ENCODE measurements around the gene C1orf105. TPM values are rescaled to one million over a fixed set of nuclear protein-coding genes. Genes with fewer than 3 reads are reported as not detected.
"Not testable (repeated sequence)": the region's sequence is repeated elsewhere in the genome, so short reads cannot be mapped to it uniquely, and the experiment has no call there.

The C1orf105 gene
- total RNA-seq, 1 donor from 2014 or later: not detected

DNA sequence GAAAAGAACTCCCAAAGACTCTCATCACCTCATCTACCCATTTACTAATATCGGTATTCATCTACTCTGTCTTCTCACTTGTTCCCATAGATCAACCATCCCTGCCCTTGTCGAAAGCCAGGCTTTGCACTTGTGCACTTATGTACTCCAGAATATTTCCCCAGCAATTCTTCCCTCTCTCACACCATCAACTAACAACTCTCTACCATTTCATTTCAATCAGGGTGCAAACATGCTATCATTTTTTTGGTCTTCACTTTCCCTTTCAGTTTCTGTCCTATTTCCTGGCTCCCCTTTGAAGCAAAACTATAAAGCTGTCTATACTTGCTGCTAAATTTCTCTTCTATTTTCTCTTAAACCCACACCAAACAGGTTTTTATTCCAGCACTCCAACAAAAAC is 6.7 kb downstream of the C1orf105 start:
- DNase-seq (ENCODE audit: low spot score): no peak

DNA sequence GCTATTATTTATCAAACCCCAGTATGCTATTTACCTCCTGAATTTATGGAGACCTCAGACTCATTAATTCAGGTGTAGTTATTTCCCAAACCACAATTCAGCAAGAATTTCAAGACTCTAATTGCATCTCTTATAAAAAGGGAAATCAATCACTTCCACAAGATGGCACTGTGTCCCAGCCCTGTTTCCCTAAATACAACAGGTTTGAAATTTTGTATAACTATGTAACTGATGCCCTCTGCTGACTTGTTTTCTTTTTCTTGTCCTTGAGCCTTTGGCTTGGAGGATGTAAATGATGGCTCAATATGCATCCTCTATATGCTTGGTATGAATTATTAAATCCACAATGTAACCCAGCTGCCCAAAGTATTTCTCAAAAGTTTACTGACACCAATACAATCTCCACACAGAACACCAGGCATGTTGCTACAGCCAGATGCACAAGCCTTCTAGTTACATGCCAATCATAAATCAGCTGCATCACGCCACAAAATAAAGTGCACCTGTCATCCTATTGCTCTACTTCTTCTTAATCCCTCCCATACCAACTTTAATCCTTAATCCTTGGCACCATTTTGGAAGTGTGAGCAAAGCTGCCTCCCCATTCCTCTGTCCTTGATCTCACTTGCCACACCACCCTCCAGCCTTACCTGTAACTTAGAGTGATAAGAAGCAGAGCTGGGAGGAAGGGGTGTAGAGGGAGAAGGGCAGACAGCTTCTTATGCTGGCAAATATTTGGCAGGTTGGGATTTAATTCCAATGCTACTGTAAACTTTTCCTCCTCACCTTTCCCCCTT is 9.0 kb downstream of the C1orf105 start:
- DNase-seq (ENCODE audit: low spot score): no peak

DNA sequence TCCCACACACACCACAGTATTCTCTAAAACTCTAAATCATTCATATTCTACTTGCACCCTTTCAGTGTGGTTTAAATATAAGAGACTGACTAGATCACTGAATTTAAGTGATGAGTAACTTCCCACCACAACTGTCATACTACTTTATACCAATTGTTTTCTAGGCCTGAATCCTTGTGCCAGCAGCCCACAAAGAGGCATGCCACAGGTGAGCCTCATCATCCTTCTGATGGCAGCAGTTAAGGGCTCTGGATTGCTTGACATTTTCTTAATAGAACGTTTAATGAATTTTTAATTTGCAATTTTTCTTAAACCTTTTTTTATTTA is 9.6 kb downstream of the C1orf105 start:
- no peak for DNase-seq (ENCODE audit: low spot score)

DNA sequence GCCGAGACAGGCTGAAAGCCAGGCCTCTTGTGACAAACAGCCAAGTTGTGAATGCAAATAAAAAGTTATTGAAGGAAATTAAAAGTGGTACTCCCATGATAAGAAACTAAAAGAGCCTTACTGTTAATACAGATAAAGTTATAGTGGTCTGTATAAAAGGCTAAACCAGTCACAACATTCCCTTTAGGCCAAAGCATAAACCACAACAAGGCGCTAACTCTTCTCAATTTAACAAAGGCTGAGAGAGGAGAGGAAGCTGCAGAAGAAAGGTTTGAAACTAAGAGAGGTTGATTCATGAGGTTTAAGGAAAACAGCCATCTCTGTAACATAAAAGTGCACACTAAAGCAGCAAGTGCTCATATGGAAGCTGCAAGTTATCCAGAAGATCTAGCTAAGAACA is 10.7 kb downstream of the C1orf105 start:
- DNase-seq (ENCODE audit: low spot score): no peak

DNA sequence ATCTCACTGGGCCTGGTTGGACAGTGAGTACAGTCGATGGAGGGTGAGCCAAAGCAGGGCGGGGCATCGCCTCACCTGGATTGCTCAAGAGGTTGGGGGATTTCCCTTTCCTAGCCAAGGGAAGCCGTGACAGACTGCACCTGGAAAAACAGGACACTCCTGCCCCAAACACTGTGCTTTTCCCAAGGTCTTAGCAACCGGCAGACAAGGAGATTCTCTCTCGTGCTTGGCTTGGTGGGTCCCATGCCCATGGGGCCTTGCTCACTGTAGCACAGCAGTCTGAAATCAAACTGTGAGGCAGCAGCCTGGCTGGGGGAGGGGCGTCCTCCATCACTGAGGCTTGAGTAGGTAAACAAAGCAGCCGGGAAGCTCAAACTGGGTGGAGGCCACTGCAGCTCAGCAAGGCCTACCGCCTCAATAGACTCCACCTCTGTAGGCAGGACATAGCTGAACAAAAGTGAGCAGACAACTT is 11.3 kb downstream of the C1orf105 start:
- DNase-seq (ENCODE audit: low spot score): peak; percentile 58

DNA sequence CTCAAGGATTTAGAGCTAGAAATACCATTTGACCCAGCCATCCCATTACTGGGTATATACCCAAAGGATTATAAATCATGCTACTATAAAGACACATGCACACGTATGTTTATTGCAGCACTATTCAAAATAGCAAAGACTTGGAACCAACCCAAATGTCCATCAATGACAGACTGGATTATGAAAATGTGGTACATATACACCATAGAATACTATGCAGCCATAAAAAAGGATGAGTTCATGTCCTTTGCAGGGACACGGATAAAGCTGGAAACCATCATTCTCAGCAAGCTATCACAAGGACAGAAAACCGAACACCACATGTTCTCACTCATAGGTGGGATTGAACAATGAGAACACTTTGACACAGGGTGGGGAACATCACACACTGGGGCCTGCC is 16.7 kb downstream of the C1orf105 start:
- not testable (repeated sequence) for DNase-seq (ENCODE audit: low spot score)

DNA sequence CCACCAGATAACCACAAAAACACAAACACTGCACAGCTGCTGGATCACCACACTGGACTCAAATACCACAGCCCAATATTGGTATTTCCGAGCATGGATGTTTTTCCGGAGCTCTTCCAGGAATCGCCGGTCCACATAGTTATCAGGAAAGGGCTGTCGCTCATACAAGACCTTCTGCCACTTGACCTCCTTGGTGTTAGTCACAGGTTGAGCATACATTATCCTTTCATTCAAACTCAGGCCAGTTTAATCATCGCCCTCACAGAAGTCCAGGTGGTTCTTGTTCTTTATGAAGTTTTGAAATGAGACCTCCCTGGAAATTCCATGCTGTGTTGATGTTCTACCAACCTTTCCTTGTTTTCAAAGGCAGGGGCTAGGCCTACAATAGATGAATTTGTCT is 21.9 kb downstream of the C1orf105 start:
- DNase-seq (ENCODE audit: low spot score): no peak

DNA sequence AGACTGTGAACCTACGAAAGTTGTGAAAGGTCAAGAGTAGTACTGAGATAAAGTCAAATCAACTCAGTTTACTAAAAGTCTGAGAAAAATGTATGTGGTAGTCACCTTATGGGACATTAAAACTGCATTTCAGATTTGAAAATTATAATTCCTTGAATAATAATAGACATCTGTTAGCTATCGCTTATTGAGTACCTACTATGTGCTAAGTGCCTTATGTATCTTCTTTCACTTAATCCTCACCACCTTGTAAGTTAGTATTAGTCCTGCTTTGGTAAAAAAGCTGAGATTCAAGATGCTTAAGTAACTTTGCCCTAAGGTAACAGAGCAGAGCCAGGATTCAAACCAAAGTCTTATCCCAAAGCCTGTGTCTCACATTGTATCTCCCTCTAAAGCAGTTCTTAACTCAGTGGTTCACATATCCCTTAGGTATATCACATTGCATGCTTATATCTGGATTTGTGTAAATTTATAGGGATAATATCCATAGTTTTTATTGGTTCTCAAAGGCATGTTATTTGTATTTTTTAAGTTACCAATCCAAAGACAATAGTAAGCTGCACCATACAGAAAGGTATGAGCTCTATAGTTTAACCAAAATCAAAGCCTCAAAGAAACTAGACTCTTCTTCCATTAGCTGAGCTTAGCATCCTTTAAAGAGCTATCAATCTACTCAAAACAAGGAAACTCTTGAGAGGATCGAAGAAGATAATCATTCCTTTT is 22.5 kb downstream of the C1orf105 start:
- DNase-seq (ENCODE audit: low spot score): no peak

DNA sequence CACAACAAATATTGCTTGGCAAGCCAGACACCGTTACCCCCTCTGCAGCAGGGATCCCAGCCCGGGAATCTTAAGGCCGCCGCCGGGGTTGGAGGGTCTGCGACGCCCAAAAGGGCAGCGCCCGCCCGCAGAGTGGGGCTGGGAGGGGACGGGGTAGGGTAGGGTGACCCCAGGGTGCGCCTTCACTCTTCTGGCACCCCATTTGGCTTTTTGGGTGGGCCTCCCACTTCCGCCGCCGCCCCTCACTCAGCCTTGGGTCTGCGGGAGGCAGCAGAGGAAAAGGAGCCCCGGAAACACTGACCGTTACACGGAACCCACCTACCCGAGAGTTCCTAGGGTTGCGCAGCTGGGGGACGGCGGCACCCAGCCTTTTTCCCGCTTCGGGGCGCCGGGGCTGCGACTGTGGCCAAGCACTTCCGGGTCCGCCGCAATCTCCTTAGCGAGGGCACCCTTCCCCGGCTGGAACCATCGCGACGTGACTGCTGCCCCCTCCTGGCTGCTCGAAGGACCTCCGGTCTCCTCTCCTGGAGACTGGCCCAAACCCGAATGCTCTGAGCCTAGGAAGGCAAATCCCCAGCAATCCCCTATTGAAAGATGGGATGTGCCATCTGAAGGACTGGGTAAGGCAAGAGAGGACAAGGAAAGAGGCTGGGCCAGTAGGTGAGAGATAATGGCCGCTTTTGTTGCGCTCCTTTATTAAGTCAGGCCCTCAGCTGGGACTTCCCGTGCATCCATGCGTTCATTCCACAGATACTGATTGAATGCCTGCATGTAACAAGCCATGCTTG is 23.4 kb downstream of the C1orf105 start, which contains the start of gene PIGC:
TSS of gene PIGC (minus strand) at position 404 of the 788 bp plus-strand sequence. CDS start 1,447 bp downstream, outside the sequence.
- peak; percentile 94 for DNase-seq (ENCODE audit: low spot score)

DNA sequence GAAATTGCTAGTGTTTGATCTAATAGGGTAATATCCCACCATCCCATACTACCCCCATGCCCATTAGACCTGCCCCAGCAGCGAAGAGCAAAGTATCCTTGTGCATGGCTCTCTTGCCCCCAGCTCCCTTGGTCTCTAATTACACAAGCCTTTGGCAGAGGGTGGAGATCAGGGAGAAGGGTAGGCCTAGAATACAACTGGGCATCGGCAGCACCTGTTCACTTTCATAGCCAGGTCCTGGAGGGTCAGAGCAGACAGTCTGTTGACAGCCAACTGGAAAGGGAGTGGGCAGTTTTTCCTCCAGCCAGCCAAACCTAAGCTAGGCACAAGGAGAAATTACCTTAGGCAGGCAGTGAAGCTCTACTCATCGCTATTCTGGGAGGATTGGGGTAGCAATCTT is 26.1 kb downstream of the C1orf105 start:
- DNase-seq (ENCODE audit: low spot score): no peak

DNA sequence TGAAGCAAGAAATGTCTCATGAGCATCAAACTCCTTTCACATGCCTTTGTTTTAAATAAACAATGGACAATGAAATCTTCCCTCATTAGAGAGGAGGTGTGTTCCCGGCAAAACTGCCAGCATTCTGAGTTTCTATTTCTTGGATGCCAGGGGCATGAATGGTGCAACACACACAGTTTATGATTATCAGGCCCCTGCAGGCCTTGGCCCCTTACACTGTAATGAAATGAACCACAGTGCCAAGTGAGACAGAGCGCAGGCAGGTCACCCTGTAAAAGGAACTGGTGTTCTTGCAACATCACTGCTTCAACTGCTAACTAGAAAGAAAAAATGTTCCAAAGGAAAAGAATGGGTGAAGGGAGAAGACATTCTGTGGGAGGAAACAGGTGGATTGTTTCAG is 27.2 kb downstream of the C1orf105 start:
- no peak for DNase-seq (ENCODE audit: low spot score)

DNA sequence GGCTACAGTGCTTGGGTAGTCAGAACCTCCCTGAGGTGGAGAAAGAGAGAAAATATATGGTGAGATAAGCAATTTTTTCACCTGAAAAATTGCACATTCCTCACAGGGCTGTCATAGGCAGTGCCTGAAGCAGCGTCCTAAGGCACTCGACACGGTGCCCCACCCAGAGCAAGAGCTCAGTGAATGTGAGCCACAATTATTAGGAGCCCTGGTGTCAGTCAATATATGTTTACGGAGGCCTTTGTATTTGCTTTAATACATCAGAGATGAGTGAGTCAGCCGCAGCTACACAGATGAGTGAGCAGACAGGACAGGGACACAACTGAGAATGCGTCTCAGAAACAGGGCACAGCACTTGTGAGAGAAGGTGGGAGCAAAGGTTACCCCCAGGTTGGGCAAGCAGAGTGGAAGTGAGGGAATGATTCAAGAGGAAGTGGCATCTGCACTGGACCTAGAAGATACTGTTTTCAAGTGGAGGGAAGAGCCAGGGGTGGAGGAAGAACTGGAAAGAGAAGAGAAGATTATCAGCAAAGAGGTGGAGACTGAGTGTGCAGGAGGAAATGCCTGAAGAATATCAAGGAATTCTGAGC is 28.6 kb downstream of the C1orf105 start:
- no peak for DNase-seq (ENCODE audit: low spot score)

DNA sequence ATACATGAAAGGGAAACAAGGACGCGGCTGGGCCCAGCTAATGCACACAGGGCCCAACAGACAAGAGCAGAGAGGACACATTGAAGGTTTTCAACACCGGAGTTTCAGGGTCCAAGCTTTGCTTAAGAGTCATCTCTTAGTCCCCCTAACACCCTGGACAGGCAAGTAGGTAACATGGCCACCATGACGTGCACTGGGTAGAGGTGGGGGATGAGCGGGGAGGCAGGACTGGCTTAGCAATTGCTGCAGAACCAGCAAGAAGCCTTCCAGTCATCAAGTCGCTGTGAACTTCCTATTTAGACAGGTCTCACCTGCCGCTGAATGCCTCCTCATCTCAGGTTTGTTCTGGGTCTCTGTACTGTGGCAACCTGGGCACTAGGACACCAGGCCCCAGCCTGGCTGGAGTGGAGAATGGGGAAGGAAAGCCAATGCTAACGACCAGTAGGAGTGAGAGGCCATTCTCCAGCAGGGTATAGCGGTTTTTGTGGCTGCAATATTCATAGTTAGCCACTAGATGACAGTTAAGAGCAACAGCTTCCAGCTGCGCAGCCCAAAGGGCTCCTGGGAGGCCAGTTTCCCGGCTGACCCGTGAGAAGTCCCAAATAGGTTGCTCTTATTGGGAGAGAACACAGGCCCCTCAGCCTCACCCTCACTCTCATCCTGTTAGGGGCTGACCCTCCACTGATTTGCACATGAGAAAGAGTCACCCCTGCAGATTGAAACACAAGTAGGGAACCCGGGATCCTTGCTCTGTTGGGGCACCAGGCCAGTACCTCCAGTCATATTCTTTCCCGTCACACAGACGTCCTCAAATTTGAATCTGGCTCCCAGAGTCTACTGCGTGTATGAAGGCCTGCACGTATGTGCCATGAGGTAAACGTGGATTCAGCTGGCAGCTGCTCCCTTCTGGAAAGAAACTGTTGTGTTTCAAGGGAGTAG is 29.4 kb downstream of the C1orf105 start:
- DNase-seq (ENCODE audit: low spot score): peak; percentile 61

DNA sequence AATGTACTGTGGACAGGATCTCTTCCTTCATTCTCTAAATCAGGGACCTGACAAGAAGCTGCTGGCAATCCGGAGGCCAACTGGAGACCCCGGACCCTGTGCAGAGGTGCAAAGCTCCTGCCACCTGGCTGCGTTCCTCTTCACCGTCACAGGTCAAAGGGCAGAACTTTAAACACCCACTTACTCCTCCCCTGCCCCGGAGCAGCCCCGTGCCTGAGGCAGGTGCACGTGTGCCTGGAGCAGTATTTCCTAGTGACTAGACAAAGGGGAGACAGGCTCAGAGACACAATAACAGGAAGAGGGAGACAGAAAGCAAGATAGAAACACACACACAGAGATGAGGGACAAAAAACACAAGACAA is 30.0 kb downstream of the C1orf105 start:
- no peak for DNase-seq (ENCODE audit: low spot score)

DNA sequence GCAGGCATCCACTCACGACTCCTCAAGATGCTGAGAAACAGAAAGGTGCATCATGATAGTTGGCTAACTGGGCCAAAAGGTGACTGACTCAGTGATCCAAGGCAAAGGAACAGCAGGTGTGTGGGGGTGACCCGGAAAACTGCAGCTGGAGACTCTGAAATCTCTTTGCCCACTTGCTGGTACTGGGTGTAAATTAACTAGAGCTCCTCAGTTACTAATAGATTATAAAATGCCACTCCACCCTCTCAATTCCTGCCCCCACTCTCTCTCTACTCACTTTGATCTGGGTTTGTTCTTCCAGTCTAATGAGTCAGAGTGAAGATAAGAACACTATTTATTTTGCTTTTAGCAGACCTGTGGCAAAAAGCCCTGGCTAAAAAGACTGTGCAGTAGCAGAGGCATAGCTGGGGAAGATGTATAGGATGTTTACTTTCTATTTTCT is 30.5 kb downstream of the C1orf105 start:
- DNase-seq (ENCODE audit: low spot score): no peak

DNA sequence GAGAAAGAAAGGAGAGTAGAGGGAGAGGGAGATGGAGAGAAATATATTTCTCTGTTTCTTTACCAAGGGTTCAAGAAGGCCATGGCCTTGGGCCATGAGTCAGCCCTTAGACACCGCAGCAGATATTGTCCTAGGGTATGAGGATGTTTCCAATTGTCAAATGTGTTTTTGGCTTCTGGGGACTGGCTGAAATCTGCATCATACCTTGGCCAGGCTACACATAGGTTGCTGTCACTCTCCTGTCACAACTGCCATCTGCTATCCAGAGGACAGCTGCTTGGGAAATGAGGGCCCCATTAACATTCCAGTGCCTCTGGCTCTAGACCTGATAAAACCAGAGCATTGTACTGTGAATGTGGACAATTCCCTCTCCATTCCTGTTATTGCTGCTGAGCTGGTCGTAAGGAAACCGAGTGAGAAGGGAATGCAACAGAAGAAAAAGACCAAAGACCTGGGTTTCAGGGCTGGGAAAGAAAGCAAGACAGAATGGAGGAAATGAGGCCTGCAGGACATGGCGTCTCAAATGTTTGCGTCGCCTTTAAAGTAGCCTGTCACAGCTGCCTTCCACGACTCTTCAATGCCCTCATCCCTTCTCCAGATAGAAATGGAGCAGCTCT is 32.2 kb downstream of the C1orf105 start:
- DNase-seq (ENCODE audit: low spot score): no peak

DNA sequence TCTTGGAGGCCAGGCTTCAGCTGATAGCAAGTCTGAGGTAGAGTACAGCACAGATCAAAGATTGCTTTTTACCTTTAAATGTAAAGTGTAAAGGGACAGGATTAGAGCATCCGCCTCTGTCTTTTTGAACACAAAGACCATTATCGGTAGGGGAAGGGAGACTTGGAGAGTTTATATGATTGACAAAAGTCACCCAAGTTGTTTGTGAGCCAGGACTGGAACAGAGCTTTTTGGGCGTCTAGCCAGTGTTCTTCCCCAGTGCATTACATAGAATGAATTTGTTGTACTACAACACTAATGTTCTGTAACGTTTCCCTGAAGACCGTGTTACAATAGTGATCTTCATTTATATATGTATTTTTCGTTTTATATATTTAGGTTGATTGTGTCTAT is 32.7 kb downstream of the C1orf105 start:
- no peak for DNase-seq (ENCODE audit: low spot score)

DNA sequence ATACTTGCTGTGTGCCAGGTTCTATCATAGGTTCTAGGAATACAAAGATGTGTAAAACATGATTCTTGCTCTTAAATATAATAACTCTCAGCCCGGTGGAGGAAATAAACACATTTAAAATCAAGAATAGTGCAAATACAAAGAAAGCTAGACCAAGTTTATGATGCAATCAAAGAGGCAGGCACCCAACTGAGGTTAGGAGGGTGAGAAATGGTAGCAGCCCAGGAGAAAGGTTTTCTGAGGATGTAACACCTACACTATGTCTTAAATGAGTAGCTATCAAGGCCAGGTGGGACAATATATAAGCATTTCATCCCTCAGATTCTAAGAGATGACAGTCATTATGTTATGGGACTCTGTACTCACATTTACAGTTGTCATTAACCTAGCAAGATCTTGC is 33.1 kb downstream of the C1orf105 start:
- DNase-seq (ENCODE audit: low spot score): no peak

DNA sequence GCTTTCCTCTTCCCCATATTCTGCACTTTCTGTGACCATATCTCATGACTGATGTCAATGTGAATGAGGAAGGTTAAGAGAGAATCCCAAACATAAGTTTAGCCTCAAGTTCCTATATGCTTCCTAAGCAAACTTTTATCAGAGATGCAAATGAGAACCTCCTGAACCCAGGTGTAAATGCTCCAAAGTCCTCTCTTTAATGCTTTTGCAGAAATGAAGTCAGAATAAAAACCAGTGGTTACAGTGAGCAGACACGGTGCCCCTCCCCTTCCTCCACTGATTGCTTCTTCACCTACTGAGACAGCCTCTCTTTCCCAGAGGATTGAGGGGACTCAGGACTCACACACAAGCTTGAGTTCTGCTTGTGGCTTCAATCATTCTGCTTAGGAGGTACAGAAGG is 35.0 kb downstream of the C1orf105 start:
- DNase-seq (ENCODE audit: low spot score): no peak

DNA sequence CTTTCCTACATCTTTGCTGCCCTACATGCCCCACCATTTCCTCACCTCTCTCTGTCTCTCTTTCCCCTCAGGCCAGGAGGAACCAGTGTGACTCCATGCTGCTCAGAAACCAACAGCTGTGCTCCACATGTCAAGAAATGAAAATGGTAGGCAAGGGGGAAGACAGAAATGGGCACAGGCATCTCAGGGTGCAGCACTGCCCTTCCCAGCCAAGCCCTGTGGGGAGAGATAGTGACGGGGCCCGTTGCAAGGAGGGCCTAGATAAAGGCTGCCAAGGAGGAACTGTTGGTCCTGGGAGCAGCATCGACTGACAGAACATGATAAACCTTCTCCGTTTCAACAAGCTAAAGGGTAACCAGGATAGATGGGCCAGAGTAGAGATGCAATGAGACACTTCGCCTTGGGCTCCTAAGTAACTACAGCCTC is 35.9 kb downstream of the C1orf105 start:
- no peak for DNase-seq (ENCODE audit: low spot score)
